ENCODE results near the gene TAB2.

- TF ChIP-seq CTCF (IDR thresholded peaks at IDR 0.05) (no peak), POLR2AphosphoS5 (IDR thresholded peaks at IDR 0.05) (no peak)
Observed at GRCh38 chr6:149363154-149363553, 45.6 kb downstream of the TAB2 start.
